ENCODE measurements around the gene MYL5. TPM values are rescaled to one million over a fixed set of nuclear protein-coding genes. Genes with fewer than 3 reads are reported as not detected.

Gene MYL5
- total RNA-seq, 4 donors from 2014 or later = 4.6 to 9.9 TPM; not detected in 2

- H3K27me3 ChIP-seq = no peaks in the 10 kb centered on the region
- no peak for DNase-seq
- H3K36me3 ChIP-seq = no peaks in the 10 kb centered on the region
- TF ChIP-seq CTCF (IDR thresholded peaks at IDR 0.05) (no peak), POLR2A (IDR thresholded peaks at IDR 0.05) (no peak)
- H3K4me1 ChIP-seq = no peaks in the 10 kb centered on the region
- intact Hi-C loops (cut with DNase I; ENCODE audit: low total_unique reads) = no loop called here
- no peak overlapping the region for H3K4me3 ChIP-seq
- H3K27ac ChIP-seq = no peak overlapping the region
- H3K9me3 ChIP-seq = no peaks in the 10 kb centered on the region
Measured at GRCh38 chr4:656436-657337, 17.7 kb upstream of the MYL5 start.

GRCh38 chr4:657338-657833 lies 17.0 kb upstream of the MYL5 start:
- Histone ChIP-seq H3K4me3 (no peak overlapping the region), H3K27me3 (no peaks in the 10 kb centered on the region), H3K36me3 (no peaks in the 10 kb centered on the region), H3K4me1 (no peaks in the 10 kb centered on the region), H3K9me3 (no peaks in the 10 kb centered on the region), H3K27ac (no peak overlapping the region)
- TF ChIP-seq CTCF (IDR thresholded peaks at IDR 0.05) (no peak), POLR2A (IDR thresholded peaks at IDR 0.05) (no peak)
- intact Hi-C loops (cut with DNase I; ENCODE audit: low total_unique reads) = no loop called here
- DNase-seq = no peak

- DNase-seq = no peak
- no peaks in the 10 kb centered on the region for H3K36me3 ChIP-seq
- no peaks in the 10 kb centered on the region for H3K27me3 ChIP-seq
- H3K27ac ChIP-seq = no peak overlapping the region
- H3K4me1 ChIP-seq = no peaks in the 10 kb centered on the region
- intact Hi-C loops (cut with DNase I; ENCODE audit: low total_unique reads) = no loop called here
- no peaks in the 10 kb centered on the region for H3K9me3 ChIP-seq
- no peak overlapping the region for H3K4me3 ChIP-seq
- TF ChIP-seq CTCF (IDR thresholded peaks at IDR 0.05) = no peak
- no peak for TF ChIP-seq POLR2A (IDR thresholded peaks at IDR 0.05)
Measured at GRCh38 chr4:657834-658667, 16.3 kb upstream of the MYL5 start.

- Histone ChIP-seq H3K27me3 (no peaks in the 10 kb centered on the region), H3K4me1 (no peaks in the 10 kb centered on the region), H3K27ac (no peak overlapping the region), H3K4me3 (no peak overlapping the region), H3K9me3 (no peaks in the 10 kb centered on the region), H3K36me3 (no peaks in the 10 kb centered on the region)
- intact Hi-C loops (cut with DNase I; ENCODE audit: low total_unique reads) = no loop called here
- no peak for DNase-seq
- no peak for TF ChIP-seq POLR2A (IDR thresholded peaks at IDR 0.05)
Measured at GRCh38 chr4:658681-659667, 15.4 kb upstream of the MYL5 start.

- intact Hi-C loops (cut with DNase I; ENCODE audit: low total_unique reads) = no loop called here
- H3K27ac ChIP-seq = no peak overlapping the region
- H3K9me3 ChIP-seq = no peaks in the 10 kb centered on the region
- H3K4me1 ChIP-seq = no peaks in the 10 kb centered on the region
- H3K27me3 ChIP-seq = no peaks in the 10 kb centered on the region
- H3K36me3 ChIP-seq = no peaks in the 10 kb centered on the region
- no peak for DNase-seq
- H3K4me3 ChIP-seq = no peak overlapping the region
- TF ChIP-seq POLR2A (IDR thresholded peaks at IDR 0.05) (no peak), CTCF (IDR thresholded peaks at IDR 0.05) (no peak)
Measured at GRCh38 chr4:659851-660250, 14.5 kb upstream of the MYL5 start.
